ENCODE results near the gene EFCAB12. TPM values are rescaled to one million over a fixed set of nuclear protein-coding genes. Genes with fewer than 3 reads are reported as not detected.

The EFCAB12 gene
- total and polyA plus RNA-seq, 2 of the 13 experiments (the other 11 are each of a cell fraction or from before 2014, with no cell fraction given): 0.31 to 2.4 TPM

DNA sequence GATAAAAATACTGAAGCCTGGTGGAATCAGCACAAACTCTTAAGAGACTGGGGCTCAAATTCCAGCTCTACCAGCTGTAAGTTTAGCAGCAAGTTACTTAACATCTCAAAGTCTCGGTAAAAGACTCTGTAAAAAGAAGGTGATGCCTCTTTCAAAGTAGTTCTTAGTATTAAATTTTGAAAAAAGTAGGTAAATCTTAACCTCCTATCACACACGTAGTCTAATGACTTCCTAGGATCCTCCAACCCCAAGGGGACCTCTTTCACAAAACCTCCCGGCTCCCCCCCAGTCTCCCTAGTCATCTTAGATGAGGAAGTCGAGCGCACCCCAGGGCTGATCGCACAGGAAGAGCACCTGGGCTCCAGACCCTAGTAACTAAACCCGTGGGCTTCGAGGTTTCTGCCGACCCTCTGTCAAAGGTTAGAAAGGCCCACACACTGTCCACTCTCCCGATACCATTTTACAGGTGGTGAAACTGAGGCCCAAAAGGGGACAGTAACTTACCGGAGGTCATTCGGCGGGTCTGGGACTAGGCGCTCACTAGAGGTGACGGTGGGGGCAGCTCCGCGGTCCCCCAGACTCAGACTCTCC is 10.9 kb upstream of the EFCAB12 start (continued):
- TF ChIP-seq, protein P1, sequence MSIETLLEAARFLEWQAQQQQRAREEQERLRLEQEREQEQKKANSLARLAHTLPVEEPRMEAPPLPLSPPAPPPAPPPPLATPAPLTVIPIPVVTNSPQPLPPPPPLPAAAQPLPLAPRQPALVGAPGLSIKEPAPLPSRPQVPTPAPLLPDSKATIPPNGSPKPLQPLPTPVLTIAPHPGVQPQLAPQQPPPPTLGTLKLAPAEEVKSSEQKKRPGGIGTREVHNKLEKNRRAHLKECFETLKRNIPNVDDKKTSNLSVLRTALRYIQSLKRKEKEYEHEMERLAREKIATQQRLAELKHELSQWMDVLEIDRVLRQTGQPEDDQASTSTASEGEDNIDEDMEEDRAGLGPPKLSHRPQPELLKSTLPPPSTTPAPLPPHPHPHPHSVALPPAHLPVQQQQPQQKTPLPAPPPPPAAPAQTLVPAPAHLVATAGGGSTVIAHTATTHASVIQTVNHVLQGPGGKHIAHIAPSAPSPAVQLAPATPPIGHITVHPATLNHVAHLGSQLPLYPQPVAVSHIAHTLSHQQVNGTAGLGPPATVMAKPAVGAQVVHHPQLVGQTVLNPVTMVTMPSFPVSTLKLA (IDR thresholded peaks at IDR 0.05): no peak
- TF ChIP-seq ZNF235 (CRISPR knock-in tag; IDR thresholded peaks at IDR 0.05; ENCODE audit: borderline replicate concordance) (0 out of 2 replicates have a peak, but pooled peaks have one; percentile 49), CBX5 (CRISPR knock-in tag; IDR thresholded peaks at IDR 0.05; ENCODE audit: borderline replicate concordance) (no peak), ZNF101 (CRISPR knock-in tag; IDR thresholded peaks at IDR 0.05; ENCODE audit: borderline replicate concordance, low read depth) (no peak), TBL1XR1 (IDR thresholded peaks at IDR 0.05; ENCODE audit: borderline replicate concordance, low read length, partially characterized antibody) (no peak), ZSCAN21 (CRISPR knock-in tag; IDR thresholded peaks at IDR 0.05; ENCODE audit: borderline replicate concordance) (no peak)
- TF ChIP-seq, protein P2, sequence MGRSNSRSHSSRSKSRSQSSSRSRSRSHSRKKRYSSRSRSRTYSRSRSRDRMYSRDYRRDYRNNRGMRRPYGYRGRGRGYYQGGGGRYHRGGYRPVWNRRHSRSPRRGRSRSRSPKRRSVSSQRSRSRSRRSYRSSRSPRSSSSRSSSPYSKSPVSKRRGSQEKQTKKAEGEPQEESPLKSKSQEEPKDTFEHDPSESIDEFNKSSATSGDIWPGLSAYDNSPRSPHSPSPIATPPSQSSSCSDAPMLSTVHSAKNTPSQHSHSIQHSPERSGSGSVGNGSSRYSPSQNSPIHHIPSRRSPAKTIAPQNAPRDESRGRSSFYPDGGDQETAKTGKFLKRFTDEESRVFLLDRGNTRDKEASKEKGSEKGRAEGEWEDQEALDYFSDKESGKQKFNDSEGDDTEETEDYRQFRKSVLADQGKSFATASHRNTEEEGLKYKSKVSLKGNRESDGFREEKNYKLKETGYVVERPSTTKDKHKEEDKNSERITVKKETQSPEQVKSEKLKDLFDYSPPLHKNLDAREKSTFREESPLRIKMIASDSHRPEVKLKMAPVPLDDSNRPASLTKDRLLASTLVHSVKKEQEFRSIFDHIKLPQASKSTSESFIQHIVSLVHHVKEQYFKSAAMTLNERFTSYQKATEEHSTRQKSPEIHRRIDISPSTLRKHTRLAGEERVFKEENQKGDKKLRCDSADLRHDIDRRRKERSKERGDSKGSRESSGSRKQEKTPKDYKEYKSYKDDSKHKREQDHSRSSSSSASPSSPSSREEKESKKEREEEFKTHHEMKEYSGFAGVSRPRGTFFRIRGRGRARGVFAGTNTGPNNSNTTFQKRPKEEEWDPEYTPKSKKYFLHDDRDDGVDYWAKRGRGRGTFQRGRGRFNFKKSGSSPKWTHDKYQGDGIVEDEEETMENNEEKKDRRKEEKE (IDR thresholded peaks at IDR 0.05): no peak
- TF ChIP-seq, protein P3, sequence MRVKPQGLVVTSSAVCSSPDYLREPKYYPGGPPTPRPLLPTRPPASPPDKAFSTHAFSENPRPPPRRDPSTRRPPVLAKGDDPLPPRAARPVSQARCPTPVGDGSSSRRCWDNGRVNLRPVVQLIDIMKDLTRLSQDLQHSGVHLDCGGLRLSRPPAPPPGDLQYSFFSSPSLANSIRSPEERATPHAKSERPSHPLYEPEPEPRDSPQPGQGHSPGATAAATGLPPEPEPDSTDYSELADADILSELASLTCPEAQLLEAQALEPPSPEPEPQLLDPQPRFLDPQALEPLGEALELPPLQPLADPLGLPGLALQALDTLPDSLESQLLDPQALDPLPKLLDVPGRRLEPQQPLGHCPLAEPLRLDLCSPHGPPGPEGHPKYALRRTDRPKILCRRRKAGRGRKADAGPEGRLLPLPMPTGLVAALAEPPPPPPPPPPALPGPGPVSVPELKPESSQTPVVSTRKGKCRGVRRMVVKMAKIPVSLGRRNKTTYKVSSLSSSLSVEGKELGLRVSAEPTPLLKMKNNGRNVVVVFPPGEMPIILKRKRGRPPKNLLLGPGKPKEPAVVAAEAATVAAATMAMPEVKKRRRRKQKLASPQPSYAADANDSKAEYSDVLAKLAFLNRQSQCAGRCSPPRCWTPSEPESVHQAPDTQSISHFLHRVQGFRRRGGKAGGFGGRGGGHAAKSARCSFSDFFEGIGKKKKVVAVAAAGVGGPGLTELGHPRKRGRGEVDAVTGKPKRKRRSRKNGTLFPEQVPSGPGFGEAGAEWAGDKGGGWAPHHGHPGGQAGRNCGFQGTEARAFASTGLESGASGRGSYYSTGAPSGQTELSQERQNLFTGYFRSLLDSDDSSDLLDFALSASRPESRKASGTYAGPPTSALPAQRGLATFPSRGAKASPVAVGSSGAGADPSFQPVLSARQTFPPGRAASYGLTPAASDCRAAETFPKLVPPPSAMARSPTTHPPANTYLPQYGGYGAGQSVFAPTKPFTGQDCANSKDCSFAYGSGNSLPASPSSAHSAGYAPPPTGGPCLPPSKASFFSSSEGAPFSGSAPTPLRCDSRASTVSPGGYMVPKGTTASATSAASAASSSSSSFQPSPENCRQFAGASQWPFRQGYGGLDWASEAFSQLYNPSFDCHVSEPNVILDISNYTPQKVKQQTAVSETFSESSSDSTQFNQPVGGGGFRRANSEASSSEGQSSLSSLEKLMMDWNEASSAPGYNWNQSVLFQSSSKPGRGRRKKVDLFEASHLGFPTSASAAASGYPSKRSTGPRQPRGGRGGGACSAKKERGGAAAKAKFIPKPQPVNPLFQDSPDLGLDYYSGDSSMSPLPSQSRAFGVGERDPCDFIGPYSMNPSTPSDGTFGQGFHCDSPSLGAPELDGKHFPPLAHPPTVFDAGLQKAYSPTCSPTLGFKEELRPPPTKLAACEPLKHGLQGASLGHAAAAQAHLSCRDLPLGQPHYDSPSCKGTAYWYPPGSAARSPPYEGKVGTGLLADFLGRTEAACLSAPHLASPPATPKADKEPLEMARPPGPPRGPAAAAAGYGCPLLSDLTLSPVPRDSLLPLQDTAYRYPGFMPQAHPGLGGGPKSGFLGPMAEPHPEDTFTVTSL (CRISPR knock-in tag; IDR thresholded peaks at IDR 0.05; ENCODE audit: borderline replicate concordance): no peak

All from HepG2 (cell line).